HEK293 (cell line): ENCODE results near the gene SEC24B.

Source experiments
- CTCF ChIA-PET: fragments of 350-600 bp; formaldehyde crosslinking; extraction: SDS; loops from one replicate; lab custom pipeline; 2021; ENCODE audit warnings: antibody characterized with exemption; lab: Yijun Ruan, JAX
- POLR2A ChIA-PET: fragments of 300-600 bp; formaldehyde crosslinking; extraction: SDS; loops from one replicate; lab custom pipeline; 2020; ENCODE audit warnings: antibody characterized with exemption, inconsistent platforms; lab: Yijun Ruan, JAX
- H3K27ac ChIP-seq: fragments of 200-500 bp; sonication (Bioruptor generic); 2 replicates; pipeline ENCODE4 v1.5.1; 2014; ENCODE audit warnings: low read depth, low read length, control low read depth, inconsistent platforms; ENCODE audit errors: extremely low read depth
- H3K36me3 ChIP-seq, 2 experiments: fragments of 200-500 bp in 1 of 2; sonication (Bioruptor generic) in 1 of 2; 1 replicate in 1 of 2; 2 replicates in 1 of 2; pipeline ENCODE4 v1.5.1; 2014 to 2017; ENCODE audit warnings: inconsistent platforms in 2 of 2, low read length in 2 of 2; ENCODE audit not compliant: control insufficient read depth in 2 of 2, insufficient read depth in 1 of 2
- H3K4me1 ChIP-seq: fragments of 200-500 bp; sonication (Bioruptor generic); 2 replicates; pipeline ENCODE4 v1.5.1; 2014; ENCODE audit warnings: mild to moderate bottlenecking, low read length, inconsistent platforms; ENCODE audit not compliant: control insufficient read depth, insufficient read depth
- H3K4me3 ChIP-seq: 2 replicates; pipeline ENCODE4 v1.5.1; 2011; ENCODE audit warnings: low read depth, mild to moderate bottlenecking, control low read depth, low read length, moderate library complexity
- H3K9me3 ChIP-seq: fragments of 200-500 bp; sonication (Bioruptor generic); 2 replicates; pipeline ENCODE4 v1.5.1; 2014; ENCODE audit warnings: low read depth, low read length, inconsistent platforms; ENCODE audit not compliant: control insufficient read depth, insufficient read depth
- ATF2 ChIP-seq: fragments of 450-650 bp; formaldehyde crosslinking; IDR thresholded peaks from 2 replicates; pipeline ENCODE4 v1.5.1; 2016; ENCODE audit warnings: missing biosample characterization, missing genetic modification characterization, low read depth
- FEZF1 ChIP-seq: fragments of 450-650 bp; formaldehyde crosslinking; IDR thresholded peaks from 2 replicates; pipeline ENCODE4 v1.5.1; 2016; ENCODE audit warnings: missing biosample characterization, missing genetic modification characterization
- KLF9 ChIP-seq: fragments of 450-650 bp; formaldehyde crosslinking; IDR thresholded peaks from 2 replicates; pipeline ENCODE4 v1.5.1; 2016; ENCODE audit warnings: missing biosample characterization, missing genetic modification characterization, low read depth
- OSR2 ChIP-seq: fragments of 450-650 bp; formaldehyde crosslinking; IDR thresholded peaks from 2 replicates; pipeline ENCODE4 v1.5.1; 2016; ENCODE audit warnings: missing biosample characterization, missing genetic modification characterization
- ZBTB26 ChIP-seq: fragments of 450-650 bp; formaldehyde crosslinking; optimal IDR thresholded peaks from 2 replicates; pipeline ENCODE3; 2016; ENCODE audit warnings: missing biosample characterization, mild to moderate bottlenecking, missing genetic modification characterization
- ZEB2 ChIP-seq: fragments of 450-650 bp; formaldehyde crosslinking; IDR thresholded peaks from 2 replicates; pipeline ENCODE4 v1.5.1; 2016; ENCODE audit warnings: missing biosample characterization, missing genetic modification characterization
- ZNF146 ChIP-seq: fragments of 450-650 bp; formaldehyde crosslinking; IDR thresholded peaks from 2 replicates; pipeline ENCODE4 v1.5.1; 2016; ENCODE audit warnings: missing biosample characterization, missing genetic modification characterization
- ZNF155 ChIP-seq: fragments of 450-650 bp; formaldehyde crosslinking; IDR thresholded peaks from 2 replicates; pipeline ENCODE4 v1.5.1; 2016; ENCODE audit warnings: missing biosample characterization, missing genetic modification characterization
- ZNF19 ChIP-seq: fragments of 450-650 bp; formaldehyde crosslinking; IDR thresholded peaks from 2 replicates; pipeline ENCODE4; 2016; ENCODE audit warnings: missing biosample characterization, missing genetic modification characterization, low read depth
- ZNF2 ChIP-seq: fragments of 450-650 bp; formaldehyde crosslinking; IDR thresholded peaks from 2 replicates; pipeline ENCODE4 v1.5.1; 2016; ENCODE audit warnings: missing biosample characterization, missing genetic modification characterization
- ZNF211 ChIP-seq: fragments of 450-650 bp; formaldehyde crosslinking; IDR thresholded peaks from 2 replicates; pipeline ENCODE4 v1.5.1; 2016; ENCODE audit warnings: low read depth, missing biosample characterization, missing genetic modification characterization
- ZNF426 ChIP-seq: fragments of 450-650 bp; formaldehyde crosslinking; IDR thresholded peaks from 2 replicates; pipeline ENCODE4 v1.5.1; 2017; ENCODE audit warnings: missing biosample characterization, missing genetic modification characterization, mild to moderate bottlenecking, inconsistent platforms, moderate library complexity
- ZNF48 ChIP-seq: fragments of 450-650 bp; formaldehyde crosslinking; IDR thresholded peaks from 2 replicates; pipeline ENCODE4 v1.5.1; 2016; ENCODE audit warnings: missing biosample characterization, missing genetic modification characterization
- ZNF510 ChIP-seq: fragments of 450-650 bp; formaldehyde crosslinking; IDR thresholded peaks from 2 replicates; pipeline ENCODE4 v1.5.1; 2018; ENCODE audit warnings: mild to moderate bottlenecking, missing genetic modification characterization, missing biosample characterization; ENCODE audit not compliant: insufficient replicate concordance
- ZNF518A ChIP-seq: fragments of 450-650 bp; formaldehyde crosslinking; conservative IDR thresholded peaks from 2 replicates; pipeline ENCODE4 v1.5.1; 2016; ENCODE audit warnings: low read depth, missing biosample characterization, missing genetic modification characterization
- ZNF521 ChIP-seq: fragments of 450-650 bp; formaldehyde crosslinking; IDR thresholded peaks from 2 replicates; pipeline ENCODE4 v1.5.1; 2017; ENCODE audit warnings: missing biosample characterization, mild to moderate bottlenecking, missing genetic modification characterization
- ZNF544 ChIP-seq: fragments of 450-650 bp; formaldehyde crosslinking; IDR thresholded peaks from 2 replicates; pipeline ENCODE4 v1.5.0; 2017; ENCODE audit warnings: missing biosample characterization, missing genetic modification characterization
- ZNF555 ChIP-seq: fragments of 450-650 bp; formaldehyde crosslinking; conservative IDR thresholded peaks from 2 replicates; pipeline ENCODE4 v1.5.1; 2017; ENCODE audit warnings: missing biosample characterization, mild to moderate bottlenecking, missing genetic modification characterization, inconsistent platforms
- ZNF626 ChIP-seq: fragments of 450-650 bp; sonication (Bioruptor Pico); formaldehyde crosslinking; IDR thresholded peaks from 2 replicates; pipeline ENCODE4 v1.5.1; 2018; ENCODE audit warnings: missing biosample characterization, missing genetic modification characterization, inconsistent platforms
- ZNF660 ChIP-seq: fragments of 450-650 bp; IDR thresholded peaks from 2 replicates; pipeline ENCODE4 v1.5.1; 2018; ENCODE audit warnings: missing biosample characterization, mild to moderate bottlenecking, missing genetic modification characterization
- ZNF747 ChIP-seq: fragments of 450-650 bp; formaldehyde crosslinking; IDR thresholded peaks from 2 replicates; pipeline ENCODE4 v1.5.1; 2016; ENCODE audit warnings: missing biosample characterization, missing genetic modification characterization
- ZNF768 ChIP-seq: fragments of 450-650 bp; formaldehyde crosslinking; IDR thresholded peaks from 2 replicates; pipeline ENCODE4 v1.5.1; 2018; ENCODE audit warnings: missing biosample characterization, mild to moderate bottlenecking, missing genetic modification characterization
- ZNF791 ChIP-seq: fragments of 450-650 bp; formaldehyde crosslinking; IDR thresholded peaks from 2 replicates; pipeline ENCODE4 v1.5.1; 2016; ENCODE audit warnings: missing biosample characterization, missing genetic modification characterization
- ZNF830 ChIP-seq: fragments of 450-650 bp; IDR thresholded peaks from 2 replicates; pipeline ENCODE4 v1.5.0; 2018; ENCODE audit warnings: missing biosample characterization, missing genetic modification characterization, low read depth, mild to moderate bottlenecking, moderate library complexity
- ZSCAN30 ChIP-seq: fragments of 450-650 bp; IDR thresholded peaks from 2 replicates; pipeline ENCODE4 v1.5.1; 2018; ENCODE audit warnings: missing biosample characterization, mild to moderate bottlenecking, missing genetic modification characterization, moderate library complexity
- TF ChIP-seq, protein P1 (sequence below): sonication (generic); formaldehyde crosslinking; IDR thresholded peaks from 2 replicates; pipeline ENCODE4 v1.8.1; 2022; ENCODE audit warnings: mild to moderate bottlenecking, moderate library complexity, missing genetic modification reagents

Gene SEC24B

DNA sequence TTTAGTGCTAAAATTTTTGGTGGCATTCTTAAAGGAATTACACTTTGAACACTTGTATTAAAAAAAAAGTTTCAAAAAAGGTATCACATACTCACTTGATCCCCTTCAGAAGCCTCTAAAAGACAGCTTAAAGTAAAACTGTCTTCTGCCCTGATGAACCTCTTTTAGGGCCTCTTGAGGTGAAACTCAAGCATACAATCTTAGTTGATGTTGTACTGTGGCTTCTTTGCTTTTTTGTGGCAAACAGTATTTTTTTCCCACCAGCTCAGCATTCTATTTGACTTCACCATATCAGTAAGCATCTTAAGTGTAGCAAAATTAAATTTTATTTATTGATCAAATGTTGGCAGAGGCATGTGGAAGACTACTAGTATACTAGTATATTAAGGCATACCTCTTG, 13.7 kb downstream of the SEC24B start:
- peaks cover 12 to 23% of the 10 kb centered on the region in 2 experiments for H3K36me3 ChIP-seq
- H3K4me1 ChIP-seq: peaks cover 7% of the 10 kb centered on the region; the same call in 1 of the 2 replicates
- H3K9me3 ChIP-seq: no peaks in the 10 kb centered on the region
- H3K27ac ChIP-seq: no peak overlapping the region
- H3K4me3 ChIP-seq: no peak overlapping the region
- POLR2A ChIA-PET: no interaction called here
- TF ChIP-seq ZNF768 (tag by site-specific recombination) (no peak), ZNF544 (tag by site-specific recombination) (no peak), ZSCAN30 (tag by site-specific recombination) (no peak), ZNF211 (tag by site-specific recombination) (no peak), ZNF518A (tag by site-specific recombination) (no peak), OSR2 (tag by site-specific recombination) (no peak), ATF2 (tag by site-specific recombination) (no peak), ZBTB26 (tag by site-specific recombination) (no peak), ZEB2 (tag by site-specific recombination) (no peak), ZNF146 (no peak), ZNF660 (no peak), ZNF426 (tag by site-specific recombination) (no peak), FEZF1 (tag by site-specific recombination) (no peak), ZNF19 (tag by site-specific recombination) (no peak)
- TF ChIP-seq, protein P1, sequence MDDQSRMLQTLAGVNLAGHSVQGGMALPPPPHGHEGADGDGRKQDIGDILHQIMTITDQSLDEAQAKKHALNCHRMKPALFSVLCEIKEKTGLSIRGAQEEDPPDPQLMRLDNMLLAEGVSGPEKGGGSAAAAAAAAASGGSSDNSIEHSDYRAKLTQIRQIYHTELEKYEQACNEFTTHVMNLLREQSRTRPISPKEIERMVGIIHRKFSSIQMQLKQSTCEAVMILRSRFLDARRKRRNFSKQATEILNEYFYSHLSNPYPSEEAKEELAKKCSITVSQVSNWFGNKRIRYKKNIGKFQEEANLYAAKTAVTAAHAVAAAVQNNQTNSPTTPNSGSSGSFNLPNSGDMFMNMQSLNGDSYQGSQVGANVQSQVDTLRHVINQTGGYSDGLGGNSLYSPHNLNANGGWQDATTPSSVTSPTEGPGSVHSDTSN (CRISPR knock-in tag): no peak
- TF ChIP-seq, all 188 proteins: peak for 0
- CTCF ChIA-PET: interaction anchor here (0.6 to 1.9 kb wide), 2 partner anchors 15 to 104 kb away, joined by 3 read pairs; no protein-coding TSS in a partner anchor

GRCh38 chr4:109451544-109452273, 18.1 kb downstream of the SEC24B start:
- no peaks in the 10 kb centered on the region for H3K9me3 ChIP-seq
- no peak overlapping the region for H3K27ac ChIP-seq
- peaks cover 4% of the 10 kb centered on the region; the same call in 1 of the 2 replicates for H3K4me1 ChIP-seq
- no peak overlapping the region for H3K4me3 ChIP-seq
- TF ChIP-seq ZNF626 (tag by site-specific recombination): no peak
- no peak for TF ChIP-seq ZNF2
- no peak for TF ChIP-seq ZNF510 (tag by site-specific recombination)
- TF ChIP-seq ZNF155: no peak
- TF ChIP-seq ZNF555 (tag by site-specific recombination): no peak
- no peak for TF ChIP-seq KLF9 (tag by site-specific recombination)
- no peak for TF ChIP-seq ZNF521 (tag by site-specific recombination)
- no peak for TF ChIP-seq ZNF791 (tag by site-specific recombination)
- no peak for TF ChIP-seq ZNF747 (tag by site-specific recombination)
- TF ChIP-seq ZNF830 (tag by site-specific recombination): no peak
- no peak for TF ChIP-seq ZNF48
- ChIA-PET CTCF (interaction anchor here (0.8 kb wide), 1 partner anchor 9 kb away, joined by 4 read pairs; no protein-coding TSS in a partner anchor), POLR2A (interaction anchor here (0.6 kb wide), 1 partner anchor 13 kb away, joined by 4 read pairs; no protein-coding TSS in a partner anchor)
- peaks cover 4 to 22% of the 10 kb centered on the region in 2 experiments; a peak in 2 of 3 replicates for H3K36me3 ChIP-seq
